Keratinocyte (primary cell): ENCODE measurements around the gene MRPS35. TPM values are rescaled to one million over a fixed set of nuclear protein-coding genes. Genes with fewer than 3 reads are reported as not detected.
A peak's percentile ranks its signal among the peaks of the same experiment; 100 is the strongest.
"Not testable (repeated sequence)": the region's sequence is repeated elsewhere in the genome, so short reads cannot be mapped to it uniquely, and the experiment has no call there.

Experiments
- DNase-seq: peaks from one replicate; pipeline ENCODE4 v3.0.0-alpha.2; 2011; ENCODE audit warnings: low read depth, missing footprints, low spot score
- FAIRE-seq: peaks from 2 replicates; lab custom pipeline; 2011; peaks lifted over from hg19 to GRCh38; lab: Jason Lieb, UNC
- H2AFZ ChIP-seq: 2 replicates; pipeline ENCODE4 v1.6.0; 2012; ENCODE audit warnings: low read length, control low read depth, inconsistent platforms; ENCODE audit not compliant: control insufficient read depth
- H3K27ac ChIP-seq: 2 replicates; pipeline ENCODE4 v1.5.1; 2011; ENCODE audit warnings: low read length; ENCODE audit not compliant: control insufficient read depth, insufficient read depth
- H3K27me3 ChIP-seq: 3 replicates; pipeline ENCODE4 v1.6.0; 2011; ENCODE audit warnings: low read length; ENCODE audit not compliant: control insufficient read depth, insufficient read depth; ENCODE audit errors: extremely low read depth
- H3K36me3 ChIP-seq, 2 experiments: 2 replicates in 1 of 2; 3 replicates in 1 of 2; pipeline ENCODE4 v1.5.1; 2011; ENCODE audit warnings: low read length in 2 of 2, mild to moderate bottlenecking in 1 of 2; ENCODE audit not compliant: control insufficient read depth in 2 of 2, insufficient read depth in 2 of 2; ENCODE audit errors: extremely low read depth in 1 of 2
- H3K4me1 ChIP-seq: 3 replicates; pipeline ENCODE4 v1.5.1; 2011; ENCODE audit warnings: low read length; ENCODE audit not compliant: control insufficient read depth, insufficient read depth; ENCODE audit errors: extremely low read depth
- H3K4me2 ChIP-seq: 3 replicates; pipeline ENCODE4 v1.6.0; 2011; ENCODE audit warnings: low read depth, low read length; ENCODE audit not compliant: control insufficient read depth, insufficient read depth; ENCODE audit errors: extremely low read depth
- H3K4me3 ChIP-seq, 3 experiments: fragments of 200-600 bp in 1 of 3; sonication (generic) in 1 of 3; 2 replicates in 2 of 3; 3 replicates in 1 of 3; pipeline ENCODE4 v1.5.1; 2011 to 2016; ENCODE audit warnings: low read length in 3 of 3, mild to moderate bottlenecking in 3 of 3, control low read depth in 2 of 3, inconsistent platforms in 1 of 3, low read depth in 1 of 3, mixed read lengths in 1 of 3, mixed run types in 1 of 3, moderate library complexity in 1 of 3; ENCODE audit not compliant: control insufficient read depth in 2 of 3, insufficient read depth in 2 of 3; ENCODE audit errors: extremely low read depth in 1 of 3
- H3K79me2 ChIP-seq: 2 replicates; pipeline ENCODE4 v1.6.0; 2012; ENCODE audit warnings: low read length; ENCODE audit not compliant: control insufficient read depth, insufficient read depth
- H3K9ac ChIP-seq: 3 replicates; pipeline ENCODE4 v1.6.0; 2011; ENCODE audit warnings: low read length; ENCODE audit not compliant: control insufficient read depth, insufficient read depth; ENCODE audit errors: extremely low read depth
- H3K9me1 ChIP-seq: 3 replicates; pipeline ENCODE4 v1.6.0; 2011; ENCODE audit warnings: low read length; ENCODE audit not compliant: control insufficient read depth, insufficient read depth; ENCODE audit errors: extremely low read depth
- H3K9me3 ChIP-seq: 2 replicates; pipeline ENCODE4 v1.5.1; 2012; ENCODE audit warnings: low read depth, low read length; ENCODE audit not compliant: control insufficient read depth
- H4K20me1 ChIP-seq: 3 replicates; pipeline ENCODE4 v1.6.0; 2011; ENCODE audit warnings: low read length; ENCODE audit not compliant: control insufficient read depth, insufficient read depth; ENCODE audit errors: extremely low read depth
- EZH2 ChIP-seq: IDR thresholded peaks from one replicate; pipeline ENCODE4 v1.6.1; 2012; ENCODE audit warnings: inconsistent platforms, mild to moderate bottlenecking, low read length, moderate library complexity
- dilution Hi-C: fragments of 300-500 bp; cut with MboI; formaldehyde crosslinking; loops from one replicate; pipeline ENCODE4 v1.7.0; 2020; ENCODE audit warnings: low sequenced_read_pairs; ENCODE audit not compliant: extremely low pct_ligation_motif_present
- polyA plus RNA-seq, 5 experiments: library from polyadenylated mRNA; depleted of rRNA in 3 of 5; stranded (reverse) in 3 of 5; stranded (forward) in 1 of 5; unstranded in 1 of 5; fragments of >200 nt; gene quantifications; 1 replicate in 1 of 5; 2 replicates in 3 of 5; 3 replicates in 1 of 5; pipeline versions ENCODE4 v1.2.1 to v1.2.3, GENCODE V29; 2011 to 2012; ENCODE audit warnings: missing spikeins in 2 of 5, low read depth in 1 of 5, low replicate concordance in 1 of 5
- TF ChIP-seq, protein P1 (sequence below), 3 experiments: IDR thresholded peaks in 1 of 3; conservative IDR thresholded peaks in 1 of 3; optimal IDR thresholded peaks in 1 of 3; 2 replicates in 2 of 3; 3 replicates in 1 of 3; pipeline versions ENCODE3 to v1.5.1; 2011; ENCODE audit warnings: low read length in 3 of 3, mild to moderate bottlenecking in 3 of 3, moderate library complexity in 2 of 3, control low read depth in 1 of 3, inconsistent platforms in 1 of 3; ENCODE audit not compliant: insufficient read depth in 2 of 3; ENCODE audit errors: extremely low read depth in 1 of 3

Gene MRPS35
- polyA plus RNA-seq, 1 donor (not counting 4 experiments of a cell fraction or from before 2014, with no cell fraction given): 60.1 TPM

DNA sequence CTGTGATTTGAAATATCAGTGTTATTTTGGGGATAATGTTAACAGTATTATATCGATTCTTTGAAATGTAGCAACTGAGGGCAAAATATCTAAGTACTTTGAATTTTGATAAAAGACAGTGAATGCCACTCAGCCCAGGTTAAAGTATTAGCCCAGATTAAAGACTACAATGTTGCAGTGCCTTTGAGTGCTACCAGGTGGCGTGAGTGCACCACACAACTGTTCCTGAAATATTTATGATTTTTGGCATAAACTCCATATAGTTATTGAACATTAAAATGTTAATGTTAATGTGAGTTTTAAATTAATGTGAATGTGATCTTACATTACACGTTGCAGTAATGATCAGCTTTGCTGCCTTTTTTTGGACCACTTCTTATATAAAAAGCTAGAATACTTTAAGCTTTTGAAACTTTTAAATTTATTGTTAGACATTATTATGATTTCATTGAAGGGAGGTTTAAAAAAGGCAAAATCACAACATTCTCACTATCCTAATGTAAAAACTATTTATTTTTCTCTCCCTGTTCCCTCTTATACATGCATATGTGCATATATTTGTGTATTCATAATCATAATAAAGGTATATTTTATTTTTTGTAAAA, 22.5 kb downstream of the MRPS35 start:
- no peak overlapping the region for H2AFZ ChIP-seq
- no peak overlapping the region for H3K9ac ChIP-seq
- no peaks in the 10 kb centered on the region for H3K27me3 ChIP-seq
- FAIRE-seq (peak; percentile 93), DNase-seq (no peak)
- no peak overlapping the region for H3K4me2 ChIP-seq
- no peaks in the 10 kb centered on the region for H3K4me1 ChIP-seq
- peaks cover 6 to 12% of the 10 kb centered on the region in 2 experiments for H3K36me3 ChIP-seq
- no peak overlapping the region for H3K4me3 ChIP-seq
- TF ChIP-seq EZH2: no peak
- TF ChIP-seq, protein P1, sequence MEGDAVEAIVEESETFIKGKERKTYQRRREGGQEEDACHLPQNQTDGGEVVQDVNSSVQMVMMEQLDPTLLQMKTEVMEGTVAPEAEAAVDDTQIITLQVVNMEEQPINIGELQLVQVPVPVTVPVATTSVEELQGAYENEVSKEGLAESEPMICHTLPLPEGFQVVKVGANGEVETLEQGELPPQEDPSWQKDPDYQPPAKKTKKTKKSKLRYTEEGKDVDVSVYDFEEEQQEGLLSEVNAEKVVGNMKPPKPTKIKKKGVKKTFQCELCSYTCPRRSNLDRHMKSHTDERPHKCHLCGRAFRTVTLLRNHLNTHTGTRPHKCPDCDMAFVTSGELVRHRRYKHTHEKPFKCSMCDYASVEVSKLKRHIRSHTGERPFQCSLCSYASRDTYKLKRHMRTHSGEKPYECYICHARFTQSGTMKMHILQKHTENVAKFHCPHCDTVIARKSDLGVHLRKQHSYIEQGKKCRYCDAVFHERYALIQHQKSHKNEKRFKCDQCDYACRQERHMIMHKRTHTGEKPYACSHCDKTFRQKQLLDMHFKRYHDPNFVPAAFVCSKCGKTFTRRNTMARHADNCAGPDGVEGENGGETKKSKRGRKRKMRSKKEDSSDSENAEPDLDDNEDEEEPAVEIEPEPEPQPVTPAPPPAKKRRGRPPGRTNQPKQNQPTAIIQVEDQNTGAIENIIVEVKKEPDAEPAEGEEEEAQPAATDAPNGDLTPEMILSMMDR (optimal IDR thresholded peaks at IDR 0.05 in 1 of 3, IDR thresholded peaks at IDR 0.05 in 1 of 3, conservative IDR thresholded peaks at IDR 0.05 in 1 of 3; ENCODE audit: extremely low read depth in 1 of 3, insufficient read depth in 2 of 3, low read length in 3 of 3): peak; percentile 71 to 86 (median 83)
- H3K79me2 ChIP-seq: peaks cover 3% of the 10 kb centered on the region
- no peaks in the 10 kb centered on the region for H3K9me1 ChIP-seq
- no peaks in the 10 kb centered on the region for H3K9me3 ChIP-seq
- no peaks in the 10 kb centered on the region for H4K20me1 ChIP-seq
- dilution Hi-C loops: no loop called here
- H3K27ac ChIP-seq: no peak overlapping the region

DNA sequence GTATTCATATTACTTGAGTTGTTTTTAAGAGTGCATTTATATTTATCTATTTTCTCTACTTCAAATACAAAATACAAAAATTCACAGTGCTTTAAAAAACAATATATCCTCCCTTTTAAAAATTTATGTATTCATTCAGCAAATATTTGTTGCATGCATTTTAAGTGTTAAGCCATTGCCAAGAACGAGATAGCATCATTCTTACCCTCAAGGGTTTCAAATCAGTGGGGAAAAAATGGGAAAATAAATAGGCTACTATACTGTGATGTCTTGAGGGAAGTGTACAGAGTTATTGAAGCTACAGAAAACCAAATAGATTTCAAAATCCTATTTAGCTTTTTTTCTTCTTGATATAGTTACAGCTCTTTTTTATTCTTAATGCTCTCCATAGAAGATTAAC, 23.2 kb downstream of the MRPS35 start:
- dilution Hi-C loops: no loop called here
- TF ChIP-seq, protein P1 (optimal IDR thresholded peaks at IDR 0.05 in 1 of 3, IDR thresholded peaks at IDR 0.05 in 1 of 3, conservative IDR thresholded peaks at IDR 0.05 in 1 of 3; ENCODE audit: extremely low read depth in 1 of 3, insufficient read depth in 2 of 3, low read length in 3 of 3): no peak
- TF ChIP-seq EZH2: no peak
- no peak overlapping the region for H2AFZ ChIP-seq
- peaks cover 6 to 12% of the 10 kb centered on the region in 2 experiments for H3K36me3 ChIP-seq
- FAIRE-seq: no peak
- H3K4me2 ChIP-seq: no peak overlapping the region
- H3K27ac ChIP-seq: no peak overlapping the region
- H4K20me1 ChIP-seq: no peaks in the 10 kb centered on the region
- H3K27me3 ChIP-seq: no peaks in the 10 kb centered on the region
- no peaks in the 10 kb centered on the region for H3K9me1 ChIP-seq
- peaks cover 3% of the 10 kb centered on the region for H3K79me2 ChIP-seq
- H3K9ac ChIP-seq: no peak overlapping the region
- H3K4me1 ChIP-seq: no peaks in the 10 kb centered on the region
- H3K9me3 ChIP-seq: no peaks in the 10 kb centered on the region
- no peak for DNase-seq
- H3K4me3 ChIP-seq: no peak overlapping the region

DNA sequence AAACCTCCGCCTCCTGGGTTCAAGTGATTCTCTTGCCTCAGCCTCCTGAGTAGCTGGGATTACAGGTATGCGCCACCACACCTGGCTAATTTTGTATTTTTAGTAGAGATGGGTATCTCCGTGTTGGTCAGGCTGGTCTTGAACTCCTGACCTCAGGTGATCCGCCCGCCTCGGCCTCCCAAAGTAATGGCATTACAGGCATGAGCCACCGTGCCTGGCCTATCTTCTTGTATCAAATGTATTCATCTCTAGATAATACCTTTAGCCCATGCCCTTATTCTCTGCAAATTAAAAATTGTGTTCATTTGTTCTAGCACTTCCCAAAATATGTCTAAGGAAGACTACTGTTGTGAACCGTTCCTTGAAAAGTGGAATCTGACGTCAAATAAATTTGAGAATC, 23.7 kb downstream of the MRPS35 start:
- H3K4me3 ChIP-seq, H2AFZ ChIP-seq, H4K20me1 ChIP-seq, H3K9me3 ChIP-seq, FAIRE-seq, H3K4me1 ChIP-seq, H3K27ac ChIP-seq, H3K9me1 ChIP-seq, H3K9ac ChIP-seq, dilution Hi-C loops, H3K79me2 ChIP-seq, DNase-seq, H3K27me3 ChIP-seq, H3K4me2 ChIP-seq: not testable (repeated sequence)
- H3K36me3 ChIP-seq: peaks cover 6 to 14% of the 10 kb centered on the region in 2 experiments
